Fibroblast of skin of left biceps (primary cell): ENCODE data around the gene CEACAM6.
A peak's percentile ranks its signal among the peaks of the same experiment; 100 is the strongest.
"Not testable (repeated sequence)": the region's sequence is repeated elsewhere in the genome, so short reads cannot be mapped to it uniquely, and the experiment has no call there.

Source experiments
- DNase-seq, 2 experiments: peaks; one replicate each; pipeline ENCODE4 v3.0.0-alpha.2; 2013; ENCODE audit warnings: low read depth in 2 of 2

The CEACAM6 gene

DNA sequence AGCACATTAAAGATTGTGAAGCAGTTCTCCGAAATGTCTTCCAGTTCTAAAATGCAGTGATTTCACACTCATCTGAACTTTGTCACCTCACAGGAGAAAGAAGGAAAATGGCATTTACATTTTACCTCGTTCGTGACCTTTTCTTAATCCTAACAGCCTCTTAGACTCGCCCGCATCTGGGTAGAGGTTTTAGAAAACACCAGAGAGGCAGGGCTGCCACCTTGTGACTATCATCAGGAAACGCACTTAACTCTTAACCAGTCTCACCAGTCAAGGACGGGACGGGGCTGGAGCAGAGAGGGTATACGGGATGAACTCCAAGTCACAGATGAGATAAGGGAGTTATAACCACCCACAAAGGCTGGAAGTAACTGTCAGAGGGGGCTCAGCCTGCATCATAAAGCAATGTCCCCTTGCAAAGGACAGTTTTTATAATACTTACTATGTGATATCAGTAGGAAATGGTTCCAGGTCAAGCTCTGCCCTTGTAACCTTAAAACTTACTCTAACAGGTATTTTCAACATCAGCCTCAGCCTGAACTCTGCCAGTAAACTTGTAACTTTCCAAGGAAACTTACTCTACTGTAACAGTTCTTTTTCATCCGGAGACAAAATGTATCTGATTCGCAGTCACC, 8.6 kb upstream of the CEACAM6 start:
- no peak for DNase-seq

GRCh38 chr19:41748012-41748411, 7.3 kb upstream of the CEACAM6 start:
- no peak for DNase-seq

DNA sequence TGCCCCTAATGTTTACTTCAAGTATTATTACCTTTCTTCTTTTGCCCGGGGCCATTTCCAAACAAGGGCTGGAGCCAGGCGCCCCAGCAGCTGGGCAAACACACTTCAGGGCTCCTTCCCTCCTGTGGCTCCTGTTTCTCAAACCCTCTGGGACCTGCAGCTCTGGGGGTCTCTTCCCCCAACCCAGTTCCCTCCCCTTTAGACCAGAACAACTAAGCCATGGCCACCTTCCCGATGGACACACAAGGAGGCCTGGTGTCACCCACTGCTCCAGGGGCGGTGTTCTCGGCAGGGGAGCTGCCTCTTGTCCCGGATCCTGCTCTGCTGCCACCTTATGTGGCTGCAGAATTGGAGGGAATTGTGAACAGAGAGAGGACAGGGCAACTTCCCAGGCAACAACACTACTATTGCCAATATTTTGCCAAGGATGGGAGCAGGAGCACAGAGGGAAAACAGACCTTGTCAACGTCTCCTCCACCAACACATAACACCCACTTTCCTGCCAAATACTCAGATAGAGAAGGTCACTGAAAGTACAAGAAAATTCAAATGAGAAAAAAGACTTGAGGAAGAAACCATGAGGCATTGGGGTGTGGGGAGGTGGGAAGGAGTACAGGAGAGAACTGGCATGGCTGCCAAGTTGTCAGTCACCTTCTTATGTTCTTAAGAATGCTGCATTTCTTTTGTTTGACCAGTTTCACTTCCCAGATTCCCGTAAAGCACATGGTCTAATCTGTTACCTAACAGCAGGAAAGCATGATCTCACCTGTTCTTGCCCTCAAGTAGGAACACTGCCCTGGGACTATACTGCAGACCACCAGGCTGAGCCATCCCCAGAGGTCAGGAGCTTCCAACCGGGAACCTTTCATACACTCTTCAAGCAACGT, 4.8 kb upstream of the CEACAM6 start:
- not testable (repeated sequence) for DNase-seq

GRCh38 chr19:41753159-41753558, 2.2 kb upstream of the CEACAM6 start:
- no peak for DNase-seq

GRCh38 chr19:41753936-41754529, 1.3 kb upstream of the CEACAM6 start:
- DNase-seq: no peak

- no peak for DNase-seq
These were observed 3.5 kb downstream of the CEACAM6 start for GRCh38 chr19:41758846-41759245.

- DNase-seq: no peak
These were observed 11.8 kb downstream of the CEACAM6 start for GRCh38 chr19:41767115-41767514.

DNA sequence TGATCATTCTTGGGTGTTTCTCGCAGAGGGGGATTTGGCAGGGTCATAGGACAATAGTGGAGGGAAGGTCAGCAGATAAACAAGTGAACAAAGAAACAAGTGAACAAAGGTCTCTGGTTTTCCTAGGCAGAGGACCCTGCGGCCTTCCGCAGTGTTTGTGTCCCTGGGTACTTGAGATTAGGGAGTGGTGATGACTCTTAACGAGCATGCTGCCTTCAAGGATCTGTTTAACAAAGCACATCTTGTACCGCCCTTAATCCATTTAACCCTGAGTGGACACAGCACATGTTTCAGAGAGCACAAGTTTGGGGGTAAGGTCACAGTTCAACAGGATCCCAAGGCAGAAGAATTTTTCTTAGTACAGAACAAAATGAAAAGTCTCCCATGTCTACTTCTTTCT, 12.8 kb downstream of the CEACAM6 start:
- DNase-seq: not testable (repeated sequence)

DNA sequence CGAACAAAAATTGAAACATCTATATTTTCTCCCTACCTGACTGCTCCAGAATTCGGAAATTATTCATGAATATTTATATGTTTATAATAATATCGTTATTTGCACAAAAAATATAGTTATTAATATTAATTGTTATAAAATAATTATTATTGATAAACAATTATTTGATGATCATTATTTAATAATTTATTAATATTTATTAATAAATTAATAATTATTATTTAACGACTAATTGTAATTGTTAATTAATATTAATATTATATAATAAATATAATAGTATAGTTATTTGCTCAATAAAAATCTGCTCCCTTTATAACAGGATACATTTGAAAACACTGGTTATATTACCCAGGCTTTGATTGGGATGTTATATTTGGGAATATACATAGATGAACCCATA, 14.3 kb downstream of the CEACAM6 start:
- DNase-seq: no peak

- no peak for DNase-seq
These were observed 16.1 kb downstream of the CEACAM6 start for GRCh38 chr19:41771410-41771809.

DNA sequence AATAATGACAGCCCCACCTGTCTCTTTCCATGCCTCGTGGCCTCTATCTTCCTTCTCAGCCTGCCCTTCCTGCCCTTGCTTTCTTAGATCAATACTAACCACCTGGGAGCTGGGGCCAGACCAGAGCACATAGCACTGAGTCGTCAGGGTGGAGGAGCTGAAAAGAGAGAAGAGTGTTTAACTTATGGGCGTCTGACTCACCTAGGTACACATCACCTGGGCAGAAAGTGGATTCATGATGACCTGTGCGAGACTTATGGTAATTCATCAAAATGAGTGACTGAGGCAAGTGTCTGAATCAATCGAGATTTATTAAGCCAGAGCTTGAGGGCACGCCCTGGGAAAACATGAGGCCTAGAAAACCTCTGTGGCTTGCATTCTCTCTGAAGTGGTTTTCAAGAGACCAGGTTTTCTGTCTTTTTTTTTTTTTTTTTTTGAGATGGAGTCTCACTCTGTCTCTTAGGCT, 19.2 kb downstream of the CEACAM6 start:
- no peak for DNase-seq

DNA sequence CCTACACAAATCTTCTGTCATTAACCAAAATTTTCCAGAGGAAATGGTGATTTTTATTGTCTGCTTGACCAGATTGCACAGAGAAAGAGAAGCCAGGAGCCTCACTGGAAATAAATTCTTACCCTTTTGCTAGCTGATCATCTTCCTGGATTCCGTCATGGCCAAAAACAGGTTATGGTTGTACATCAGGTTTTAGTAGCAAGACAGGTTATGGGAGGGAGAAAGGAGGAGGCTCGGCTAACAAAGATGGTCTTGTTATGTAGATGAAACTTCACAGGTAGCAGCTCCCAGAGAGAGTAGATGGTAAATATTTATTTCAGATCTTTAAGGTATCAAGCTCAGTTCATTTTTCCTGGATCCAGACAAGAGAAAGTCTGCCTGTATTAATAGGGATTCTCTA, 21.4 kb downstream of the CEACAM6 start:
- no peak for DNase-seq

- no peak for DNase-seq
These were observed 28.3 kb downstream of the CEACAM6 start for GRCh38 chr19:41783612-41784011.

GRCh38 chr19:41784312-41784711, 29.0 kb downstream of the CEACAM6 start:
- DNase-seq: no peak

DNA sequence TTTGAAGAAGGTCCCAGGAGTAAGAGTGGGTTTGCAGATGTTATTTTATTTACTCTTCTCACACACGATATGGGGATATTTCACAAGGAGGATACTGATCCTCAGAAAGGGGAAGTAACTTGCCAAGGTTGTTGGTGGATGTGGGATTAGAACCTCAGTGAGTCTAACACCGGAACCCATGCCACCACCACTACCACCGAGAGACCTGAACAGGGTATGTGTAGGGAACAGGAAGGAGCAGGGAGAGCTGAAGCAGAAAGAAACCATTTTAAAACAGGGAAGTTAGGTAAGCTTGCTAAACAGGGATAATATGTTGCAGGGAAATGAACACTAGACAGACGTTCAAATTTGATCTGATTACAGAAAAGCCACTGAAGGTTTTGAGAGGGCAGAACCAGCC, 29.4 kb downstream of the CEACAM6 start:
- no peak for DNase-seq

GRCh38 chr19:41785653-41786052, 30.3 kb downstream of the CEACAM6 start:
- DNase-seq: peak in 1 of 2 experiments; percentile 12

DNA sequence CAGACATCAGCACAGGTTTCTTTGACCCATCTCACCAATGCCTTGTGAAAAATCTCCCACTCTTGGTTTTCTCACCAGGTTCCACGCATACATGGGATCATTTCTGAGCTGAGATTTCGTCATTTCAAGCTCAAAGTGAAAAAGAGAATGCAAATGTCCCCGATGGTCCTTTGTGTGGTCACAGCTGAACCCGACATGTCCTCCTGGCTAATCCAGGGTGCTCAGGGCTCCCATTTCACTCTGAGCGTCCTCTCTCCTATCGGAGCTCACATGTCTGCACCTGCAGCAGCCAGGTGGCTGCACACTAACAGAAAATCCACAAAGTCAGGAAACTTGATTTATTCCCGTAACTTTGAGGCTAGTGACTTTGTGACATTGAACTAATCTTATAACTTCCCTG, 31.7 kb downstream of the CEACAM6 start:
- DNase-seq: no peak

GRCh38 chr19:41788518-41788917, 33.2 kb downstream of the CEACAM6 start:
- not testable (repeated sequence) for DNase-seq

GRCh38 chr19:41789053-41789452, 33.7 kb downstream of the CEACAM6 start:
- DNase-seq: not testable (repeated sequence)

DNA sequence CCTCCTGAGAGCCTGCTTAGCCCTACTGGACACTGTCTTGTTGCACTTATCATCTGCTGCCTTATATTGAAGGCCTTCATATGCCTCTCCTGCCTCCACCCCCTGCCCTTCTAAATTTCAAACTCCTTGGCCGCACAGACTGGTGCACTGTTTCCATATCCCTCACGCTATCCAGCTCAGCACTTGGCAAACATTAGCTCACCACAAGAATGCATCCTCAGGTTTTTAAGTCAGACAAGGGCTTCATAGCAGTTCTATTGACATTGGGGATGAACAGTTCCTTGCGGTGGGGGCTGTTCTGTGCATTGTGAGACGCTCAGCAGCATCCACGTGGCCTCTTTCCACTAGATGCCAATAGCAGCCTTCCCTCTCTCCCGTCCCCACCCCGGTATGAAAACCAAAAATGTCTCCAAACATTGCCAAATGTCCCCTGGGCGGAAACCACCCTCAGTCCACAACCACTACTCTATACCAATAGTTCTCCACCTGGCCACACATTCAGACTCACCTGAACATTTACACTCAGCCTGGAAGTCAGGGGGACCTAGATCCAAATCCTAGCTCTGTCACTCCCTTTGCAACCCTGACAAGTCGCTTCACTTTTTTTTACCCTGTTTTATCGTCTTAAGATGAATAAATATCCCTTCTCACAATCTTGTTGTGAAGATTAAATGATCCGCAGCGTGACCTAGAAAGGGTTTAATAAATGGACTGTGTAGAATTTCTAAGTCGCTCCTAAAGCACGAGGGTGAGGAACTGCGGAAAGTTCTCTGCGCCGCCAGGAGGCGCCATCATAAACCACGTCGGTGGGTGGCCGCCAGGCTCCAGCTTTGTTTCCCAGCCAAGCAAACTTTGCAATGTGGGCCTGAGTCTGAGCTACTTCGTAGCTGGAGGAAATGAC, 37.4 kb downstream of the CEACAM6 start:
- DNase-seq: no peak

GRCh38 chr19:41793414-41793727, 38.0 kb downstream of the CEACAM6 start:
- DNase-seq: no peak

- DNase-seq: no peak
These were observed 39.7 kb downstream of the CEACAM6 start for GRCh38 chr19:41795031-41795461.
